Right hindlimb (tissue), 1 donor: ENCODE data around the gene FOXN3.
A peak's percentile ranks its signal among the peaks of the same experiment; 100 is the strongest.

Experiments
- DNase-seq: peaks from one replicate; pipeline ENCODE4 v3.0.0-alpha.2; 2018

Gene FOXN3

GRCh38 chr14:89408907-89409700 lies 7.9 kb downstream of the FOXN3 start:
- no peak for DNase-seq

- DNase-seq, result no peak
These were observed 9.2 kb downstream of the FOXN3 start for GRCh38 chr14:89407856-89408255.

GRCh38 chr14:89406941-89407340 lies 10.1 kb downstream of the FOXN3 start:
- no peak for DNase-seq

- DNase-seq, result no peak
These were observed 10.7 kb downstream of the FOXN3 start for GRCh38 chr14:89406361-89406760.

GRCh38 chr14:89405712-89406111 lies 11.3 kb downstream of the FOXN3 start:
- DNase-seq, result no peak

GRCh38 chr14:89402363-89402762 lies 14.7 kb downstream of the FOXN3 start:
- no peak for DNase-seq

GRCh38 chr14:89401761-89402160 lies 15.3 kb downstream of the FOXN3 start:
- DNase-seq, result no peak

- no peak for DNase-seq
These were observed 15.8 kb downstream of the FOXN3 start for GRCh38 chr14:89401241-89401640.

GRCh38 chr14:89400529-89400928 lies 16.5 kb downstream of the FOXN3 start:
- DNase-seq, result no peak

GRCh38 chr14:89399594-89400068 lies 17.4 kb downstream of the FOXN3 start:
- peak; percentile 80 for DNase-seq

GRCh38 chr14:89399157-89399556 lies 17.9 kb downstream of the FOXN3 start:
- no peak for DNase-seq

- no peak for DNase-seq
These were observed 19.3 kb downstream of the FOXN3 start for GRCh38 chr14:89397569-89398230.

GRCh38 chr14:89394972-89395371 lies 22.1 kb downstream of the FOXN3 start:
- no peak for DNase-seq

- no peak for DNase-seq
These were observed 23.7 kb downstream of the FOXN3 start for GRCh38 chr14:89393222-89393745.

GRCh38 chr14:89392181-89392580 lies 24.9 kb downstream of the FOXN3 start:
- DNase-seq, result no peak

GRCh38 chr14:89391556-89391955 lies 25.5 kb downstream of the FOXN3 start:
- DNase-seq, result no peak

GRCh38 chr14:89391123-89391522 lies 25.9 kb downstream of the FOXN3 start:
- DNase-seq, result no peak

GRCh38 chr14:89388853-89389252 lies 28.2 kb downstream of the FOXN3 start:
- DNase-seq, result no peak

- DNase-seq, result no peak
These were observed 28.9 kb downstream of the FOXN3 start for GRCh38 chr14:89387922-89388685.

- DNase-seq, result no peak
These were observed 30.7 kb downstream of the FOXN3 start for GRCh38 chr14:89386212-89386886.

- no peak for DNase-seq
These were observed 32.4 kb downstream of the FOXN3 start for GRCh38 chr14:89384636-89385035.

- DNase-seq, result peak; percentile 52
These were observed 33.0 kb downstream of the FOXN3 start for GRCh38 chr14:89384023-89384422.
